ENCODE data around the gene FGF12.
A peak's percentile ranks its signal among the peaks of the same experiment; 100 is the strongest.

The FGF12 gene

GRCh38 chr3:192482391-192482790, 244.9 kb downstream of the FGF12 start:
- H3K4me3 ChIP-seq (ENCODE audit: low read depth, low read length) = no peak overlapping the region

GRCh38 chr3:192481638-192482037, 245.7 kb downstream of the FGF12 start:
- no peak overlapping the region for H3K4me3 ChIP-seq (ENCODE audit: low read depth, low read length)
- no peak for TF ChIP-seq CTCF (IDR thresholded peaks at IDR 0.05; ENCODE audit: low read depth, low read length)

More at GRCh38 chr3:192482391-192482790, 244.9 kb downstream of the FGF12 start:
- no peak for TF ChIP-seq CTCF (IDR thresholded peaks at IDR 0.05; ENCODE audit: low read depth, low read length)

GRCh38 chr3:192467230-192468140, 259.9 kb downstream of the FGF12 start:
- H3K4me3 ChIP-seq (ENCODE audit: low read depth, low read length) = no peak overlapping the region
- TF ChIP-seq CTCF (IDR thresholded peaks at IDR 0.05; ENCODE audit: low read depth, low read length) = peak; percentile 83

GRCh38 chr3:192449036-192449435, 278.3 kb downstream of the FGF12 start:
- TF ChIP-seq CTCF (IDR thresholded peaks at IDR 0.05; ENCODE audit: low read depth, low read length) = no peak
- H3K4me3 ChIP-seq (ENCODE audit: low read depth, low read length) = no peak overlapping the region

- TF ChIP-seq CTCF (IDR thresholded peaks at IDR 0.05; ENCODE audit: low read depth, low read length) = no peak
- H3K4me3 ChIP-seq (ENCODE audit: low read depth, low read length) = no peak overlapping the region
Observed at GRCh38 chr3:192445770-192446644, 281.3 kb downstream of the FGF12 start.

GRCh38 chr3:192444791-192445106, 282.6 kb downstream of the FGF12 start:
- TF ChIP-seq CTCF (IDR thresholded peaks at IDR 0.05; ENCODE audit: low read depth, low read length) = no peak

More at GRCh38 chr3:192444791-192445106, 282.6 kb downstream of the FGF12 start:
- no peak overlapping the region for H3K4me3 ChIP-seq (ENCODE audit: low read depth, low read length)

All from WI38 (cell line).